ENCODE data around the gene TMEM14C.

DNA sequence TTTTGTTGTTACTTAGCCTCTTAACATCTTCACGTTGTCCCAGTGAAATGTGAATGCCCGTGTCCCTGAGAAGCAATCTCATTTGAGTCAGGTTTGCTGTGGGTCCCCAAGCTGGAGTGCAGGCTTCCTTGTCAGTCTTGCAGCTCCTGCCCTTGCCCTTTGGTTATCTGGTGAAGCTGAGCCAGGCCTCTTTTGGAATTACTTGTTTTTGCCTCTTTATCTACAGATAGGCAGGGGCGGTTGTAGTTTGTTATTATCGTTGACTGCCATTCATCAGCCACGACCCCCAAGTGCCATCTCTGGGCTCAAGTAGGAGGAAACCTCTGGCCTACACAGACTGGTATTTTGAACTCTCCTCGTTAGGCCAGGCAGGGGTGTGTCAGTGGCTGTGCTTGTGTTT is 2.2 kb downstream of the TMEM14C start:
- no peak for TF ChIP-seq POLR2AphosphoS5 (IDR thresholded peaks at IDR 0.05)
- TF ChIP-seq, protein P1, sequence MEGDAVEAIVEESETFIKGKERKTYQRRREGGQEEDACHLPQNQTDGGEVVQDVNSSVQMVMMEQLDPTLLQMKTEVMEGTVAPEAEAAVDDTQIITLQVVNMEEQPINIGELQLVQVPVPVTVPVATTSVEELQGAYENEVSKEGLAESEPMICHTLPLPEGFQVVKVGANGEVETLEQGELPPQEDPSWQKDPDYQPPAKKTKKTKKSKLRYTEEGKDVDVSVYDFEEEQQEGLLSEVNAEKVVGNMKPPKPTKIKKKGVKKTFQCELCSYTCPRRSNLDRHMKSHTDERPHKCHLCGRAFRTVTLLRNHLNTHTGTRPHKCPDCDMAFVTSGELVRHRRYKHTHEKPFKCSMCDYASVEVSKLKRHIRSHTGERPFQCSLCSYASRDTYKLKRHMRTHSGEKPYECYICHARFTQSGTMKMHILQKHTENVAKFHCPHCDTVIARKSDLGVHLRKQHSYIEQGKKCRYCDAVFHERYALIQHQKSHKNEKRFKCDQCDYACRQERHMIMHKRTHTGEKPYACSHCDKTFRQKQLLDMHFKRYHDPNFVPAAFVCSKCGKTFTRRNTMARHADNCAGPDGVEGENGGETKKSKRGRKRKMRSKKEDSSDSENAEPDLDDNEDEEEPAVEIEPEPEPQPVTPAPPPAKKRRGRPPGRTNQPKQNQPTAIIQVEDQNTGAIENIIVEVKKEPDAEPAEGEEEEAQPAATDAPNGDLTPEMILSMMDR (IDR thresholded peaks at IDR 0.05) = no peak
- no peak for TF ChIP-seq POLR2A (IDR thresholded peaks at IDR 0.05)
- no peak for TF ChIP-seq EP300 (IDR thresholded peaks at IDR 0.05)

Data from stomach (tissue), 4 donors.